ENCODE results near the gene IDUA. TPM values are rescaled to one million over a fixed set of nuclear protein-coding genes. Genes with fewer than 3 reads are reported as not detected.
A peak's percentile ranks its signal among the peaks of the same experiment; 100 is the strongest.

The IDUA gene
- total RNA-seq, 1 donor from 2014 or later = 2.6 TPM

DNA sequence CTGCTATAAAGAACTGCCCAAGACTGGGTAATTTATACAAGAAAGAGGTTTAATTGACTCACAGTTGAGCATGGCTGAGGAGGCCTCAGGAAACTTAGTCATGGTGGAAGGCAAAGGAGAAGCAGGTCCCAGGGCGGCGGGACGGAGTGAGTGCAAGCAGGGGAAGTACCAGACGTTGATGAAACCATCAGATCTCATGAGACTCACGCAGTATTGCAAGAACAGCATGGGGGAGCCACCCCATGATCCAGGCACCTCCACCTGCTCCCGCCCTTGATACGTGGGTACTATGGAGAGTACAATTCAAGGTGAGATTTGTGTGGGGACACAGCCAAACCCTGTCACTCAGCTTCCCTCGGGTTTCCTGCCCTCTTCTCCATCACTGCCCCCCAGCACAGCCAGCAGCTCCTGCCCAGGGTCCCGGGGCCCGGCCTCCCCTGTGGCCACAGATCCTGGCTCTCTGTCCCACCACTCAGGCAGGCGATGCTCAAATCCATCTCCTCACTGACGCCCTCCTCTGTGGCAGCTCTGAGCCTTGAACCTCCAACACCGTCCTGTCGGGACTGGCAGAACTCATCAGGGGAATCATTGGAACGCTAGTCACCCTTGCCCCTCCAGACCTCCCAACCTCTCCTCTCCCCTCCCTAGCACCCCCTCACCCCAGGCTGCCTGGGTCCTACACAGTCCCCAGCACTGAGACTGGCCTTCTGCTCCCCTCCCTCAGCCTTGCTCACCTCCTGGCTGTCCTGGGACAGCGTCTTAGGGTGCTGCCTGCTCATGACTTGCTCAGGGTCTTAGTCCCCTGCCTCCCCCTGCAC is 62.1 kb downstream of the IDUA start:
- peaks cover 27% of the 10 kb centered on the region for H3K27me3 ChIP-seq (ENCODE audit: control insufficient read depth, insufficient read depth, low read length)
- DNase-seq (ENCODE audit: low read depth) (no peak), FAIRE-seq (no peak)
- no peak overlapping the region for H3K4me3 ChIP-seq (ENCODE audit: low read depth, low read length)
- H3K36me3 ChIP-seq (ENCODE audit: control insufficient read depth, insufficient read depth, low read length) = no peaks in the 10 kb centered on the region
- TF ChIP-seq CTCF (IDR thresholded peaks at IDR 0.05; ENCODE audit: insufficient read depth, low read length, severe bottlenecking) = no peak

DNA sequence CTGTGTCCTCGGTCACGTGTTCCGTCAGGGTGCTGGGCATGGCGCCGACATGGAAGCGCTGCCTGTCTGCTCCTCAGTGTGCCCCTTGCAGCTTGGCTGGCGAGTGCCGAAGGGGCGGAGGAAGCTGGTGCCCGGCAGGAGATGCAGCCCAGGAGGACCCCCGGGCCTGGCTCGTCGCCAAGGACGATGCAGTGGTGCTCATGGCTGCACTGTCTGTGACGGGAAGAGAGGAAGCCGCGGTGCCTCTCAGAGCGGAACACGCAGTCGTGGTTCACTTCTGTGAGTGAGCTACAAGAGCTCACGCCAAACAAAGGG is 62.7 kb downstream of the IDUA start:
- no peaks in the 10 kb centered on the region for H3K36me3 ChIP-seq (ENCODE audit: control insufficient read depth, insufficient read depth, low read length)
- H3K27me3 ChIP-seq (ENCODE audit: control insufficient read depth, insufficient read depth, low read length) = peaks cover 27% of the 10 kb centered on the region
- DNase-seq (ENCODE audit: low read depth) = no peak
- no peak for TF ChIP-seq CTCF (IDR thresholded peaks at IDR 0.05; ENCODE audit: insufficient read depth, low read length, severe bottlenecking)
- FAIRE-seq = no peak
- no peak overlapping the region for H3K4me3 ChIP-seq (ENCODE audit: low read depth, low read length)

DNA sequence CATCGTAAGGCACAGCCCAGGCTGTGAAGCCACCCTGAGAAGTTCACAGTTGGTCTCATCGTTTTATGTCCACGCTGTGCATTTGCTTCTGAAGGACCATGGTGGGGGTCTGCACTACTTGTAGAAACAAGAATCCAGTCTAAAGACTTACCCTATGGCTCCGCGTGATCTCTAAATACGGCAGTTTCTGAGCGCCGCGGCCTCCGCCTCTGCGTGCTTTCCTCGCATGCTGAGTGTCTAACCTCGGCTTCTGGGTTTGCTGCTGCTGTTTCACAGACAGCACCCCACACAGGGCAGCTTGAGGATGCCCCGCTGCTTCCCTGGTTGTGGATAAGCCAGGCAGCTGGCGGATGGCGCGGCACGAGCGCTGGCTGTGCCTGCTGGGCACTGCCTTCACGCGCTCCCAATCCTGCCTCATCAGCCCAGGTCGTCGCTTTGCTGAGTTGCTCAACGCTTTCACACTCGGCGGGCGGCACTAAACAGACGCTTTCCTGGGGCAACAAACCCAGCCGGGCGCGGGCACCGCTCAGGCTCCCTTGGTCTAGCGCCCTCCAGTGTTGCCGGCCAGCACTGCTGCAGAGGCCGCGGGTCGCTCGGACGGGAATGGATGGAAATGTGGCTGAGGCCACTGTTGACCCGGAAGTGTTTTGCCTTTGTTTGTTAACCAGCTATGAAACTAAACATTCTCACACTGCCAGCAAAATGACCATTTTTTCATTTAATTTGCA is 63.8 kb downstream of the IDUA start:
- peak; percentile 27 for TF ChIP-seq CTCF (IDR thresholded peaks at IDR 0.05; ENCODE audit: insufficient read depth, low read length, severe bottlenecking)
- no peak for FAIRE-seq
- no peak overlapping the region for H3K4me3 ChIP-seq (ENCODE audit: low read depth, low read length)
- DNase-seq (ENCODE audit: low read depth) = no peak
- no peaks in the 10 kb centered on the region for H3K36me3 ChIP-seq (ENCODE audit: control insufficient read depth, insufficient read depth, low read length)
- H3K27me3 ChIP-seq (ENCODE audit: control insufficient read depth, insufficient read depth, low read length) = peaks cover 29% of the 10 kb centered on the region

GRCh38 chr4:1051472-1051871 is 64.6 kb downstream of the IDUA start:
- H3K36me3 ChIP-seq (ENCODE audit: control insufficient read depth, insufficient read depth, low read length) = no peaks in the 10 kb centered on the region
- DNase-seq (ENCODE audit: low read depth) = no peak
- H3K4me3 ChIP-seq (ENCODE audit: low read depth, low read length) = no peak overlapping the region
- peaks cover 31% of the 10 kb centered on the region for H3K27me3 ChIP-seq (ENCODE audit: control insufficient read depth, insufficient read depth, low read length)
- no peak for FAIRE-seq
- no peak for TF ChIP-seq CTCF (IDR thresholded peaks at IDR 0.05; ENCODE audit: insufficient read depth, low read length, severe bottlenecking)

DNA sequence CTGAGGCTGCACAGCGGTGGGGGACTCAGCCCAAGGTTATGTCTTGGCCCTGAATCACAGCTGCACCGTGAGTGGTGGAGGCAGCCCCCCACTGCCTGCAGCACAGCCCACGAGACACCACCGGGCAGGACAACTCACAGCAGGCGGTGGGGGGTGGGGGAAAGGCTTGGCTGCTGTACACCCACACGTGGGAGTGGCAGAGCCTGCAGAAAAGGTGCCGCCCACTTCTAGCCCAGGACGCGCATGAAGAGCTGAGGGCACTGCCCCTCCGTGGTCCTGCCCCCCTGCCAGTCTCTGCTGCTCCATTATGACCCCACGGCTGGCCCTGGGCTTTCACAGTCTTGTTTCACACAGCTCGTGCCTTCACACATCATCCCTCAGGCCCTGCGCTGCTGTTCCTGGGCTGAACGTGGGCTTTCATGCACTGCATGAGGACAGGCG is 65.4 kb downstream of the IDUA start:
- H3K36me3 ChIP-seq (ENCODE audit: control insufficient read depth, insufficient read depth, low read length) = no peaks in the 10 kb centered on the region
- DNase-seq (ENCODE audit: low read depth) (no peak), FAIRE-seq (no peak)
- no peak for TF ChIP-seq CTCF (IDR thresholded peaks at IDR 0.05; ENCODE audit: insufficient read depth, low read length, severe bottlenecking)
- no peak overlapping the region for H3K4me3 ChIP-seq (ENCODE audit: low read depth, low read length)
- H3K27me3 ChIP-seq (ENCODE audit: control insufficient read depth, insufficient read depth, low read length) = peaks cover 33% of the 10 kb centered on the region

All from bronchial epithelial cell (primary cell).